Body of pancreas (tissue), 4 donors: Measurements from ENCODE around the gene LRCH4.

Experiments used
- CTCF ChIP-seq, 7 experiments: fragments of 450-650 bp in 4 of 7; fragments of 200-600 bp in 3 of 7; sonication (generic) in 3 of 7; IDR thresholded peaks; one replicate each; pipeline ENCODE4 v1.5.1; 2016 to 2019; ENCODE audit warnings: antibody characterized with exemption in 7 of 7
- POLR2A ChIP-seq, 3 donors: fragments of 450-650 bp; IDR thresholded peaks; one replicate each; pipeline ENCODE4 v1.6.1; 2016; ENCODE audit warnings: antibody characterized with exemption in 3 of 3, mild to moderate bottlenecking in 2 of 3

- no peak for TF ChIP-seq CTCF (IDR thresholded peaks at IDR 0.05)
- no peak for TF ChIP-seq POLR2A (IDR thresholded peaks at IDR 0.05)
Measured at GRCh38 chr7:100580466-100581283, 5.3 kb downstream of the LRCH4 start.
